HepG2 (cell line): ENCODE data around the gene ATRAID. TPM values are rescaled to one million over a fixed set of nuclear protein-coding genes. Genes with fewer than 3 reads are reported as not detected.

ENCODE experiments used
- ATM ChIP-seq: fragments of 450-650 bp; IDR thresholded peaks from 2 replicates; pipeline ENCODE4 v1.7.1; 2017; ENCODE audit warnings: mild to moderate bottlenecking, borderline replicate concordance
- ESRRA ChIP-seq: sonication (generic); formaldehyde crosslinking; IDR thresholded peaks from 2 replicates; pipeline ENCODE4 v1.5.1; 2020; ENCODE audit warnings: mild to moderate bottlenecking, low read depth, missing genetic modification reagents
- FOXO1 ChIP-seq: sonication (generic); formaldehyde crosslinking; IDR thresholded peaks from 2 replicates; pipeline ENCODE4 v1.4.0; 2020; ENCODE audit warnings: missing genetic modification reagents
- JUND ChIP-seq: sonication (generic); formaldehyde crosslinking; IDR thresholded peaks from 2 replicates; pipeline ENCODE4 v1.8.0; 2022; ENCODE audit warnings: mild to moderate bottlenecking, missing genetic modification reagents
- KLF9 ChIP-seq: IDR thresholded peaks from 2 replicates; pipeline ENCODE4 v1.6.1; 2016; ENCODE audit warnings: low read depth
- KMT2A ChIP-seq: sonication (generic); formaldehyde crosslinking; IDR thresholded peaks from 2 replicates; pipeline ENCODE4 v1.4.0; 2020; ENCODE audit warnings: missing genetic modification reagents
- MYNN ChIP-seq: sonication (generic); formaldehyde crosslinking; IDR thresholded peaks from 2 replicates; pipeline ENCODE4 v1.4.0; 2020; ENCODE audit warnings: mild to moderate bottlenecking, low read depth, missing genetic modification reagents
- TAF1 ChIP-seq: sonication (generic); formaldehyde crosslinking; IDR thresholded peaks from 2 replicates; pipeline ENCODE4 v1.4.0; 2020; ENCODE audit warnings: missing genetic modification reagents
- TCF12 ChIP-seq, 2 experiments: fragments of 450-650 bp in 1 of 2; sonication (generic) in 1 of 2; formaldehyde crosslinking in 1 of 2; IDR thresholded peaks; 2 replicates each; pipeline versions ENCODE4 v1.6.1 to v1.8.0; 2017 to 2022; ENCODE audit warnings: antibody characterized with exemption in 1 of 2, mild to moderate bottlenecking in 1 of 2, missing genetic modification reagents in 1 of 2, moderate library complexity in 1 of 2
- TMF1 ChIP-seq: sonication (generic); formaldehyde crosslinking; IDR thresholded peaks from 2 replicates; pipeline ENCODE4 v1.8.1; 2022; ENCODE audit warnings: low read depth, missing genetic modification reagents
- YEATS4 ChIP-seq: sonication (generic); formaldehyde crosslinking; IDR thresholded peaks from 2 replicates; pipeline ENCODE4 v1.4.0; 2020; ENCODE audit warnings: missing genetic modification reagents, borderline replicate concordance
- ZFP91 ChIP-seq: sonication (generic); formaldehyde crosslinking; IDR thresholded peaks from 2 replicates; pipeline ENCODE4 v1.9.0; 2022; ENCODE audit warnings: missing genetic modification reagents, mild to moderate bottlenecking, borderline replicate concordance
- ZNF609 ChIP-seq: sonication (generic); formaldehyde crosslinking; IDR thresholded peaks from 2 replicates; pipeline ENCODE4 v1.4.0; 2020; ENCODE audit warnings: mild to moderate bottlenecking, missing genetic modification reagents, borderline replicate concordance
- ZNF704 ChIP-seq: sonication (generic); formaldehyde crosslinking; IDR thresholded peaks from 2 replicates; pipeline ENCODE4 v1.8.1; 2023; ENCODE audit warnings: mild to moderate bottlenecking, inconsistent platforms, moderate library complexity, missing genetic modification reagents, borderline replicate concordance
- ZNF749 ChIP-seq: sonication (generic); formaldehyde crosslinking; IDR thresholded peaks from 2 replicates; pipeline ENCODE4 v1.8.0; 2022; ENCODE audit warnings: mild to moderate bottlenecking, missing genetic modification reagents, moderate library complexity, borderline replicate concordance
- ZNF770 ChIP-seq: sonication (generic); formaldehyde crosslinking; IDR thresholded peaks from 2 replicates; pipeline ENCODE4 v1.5.0; 2020; ENCODE audit warnings: mild to moderate bottlenecking, missing genetic modification reagents
- ZNF891 ChIP-seq: sonication (generic); formaldehyde crosslinking; IDR thresholded peaks from 2 replicates; pipeline ENCODE4 v1.5.0; 2020; ENCODE audit warnings: mild to moderate bottlenecking, missing genetic modification reagents
- polyA plus RNA-seq, 8 experiments: library from polyadenylated mRNA; depleted of rRNA in 3 of 8; stranded (reverse) in 7 of 8; unstranded in 1 of 8; fragments of >200 nt; fragmentation: Illumina TruSeq in 4 of 8; extraction: Trizol in 4 of 8; gene quantifications; 2 replicates each; pipeline versions ENCODE4 v1.2.1 to v1.2.3, GENCODE V29; 2011 to 2016; ENCODE audit warnings: low read depth in 4 of 8, missing spikeins in 1 of 8, mixed read lengths in 1 of 8; ENCODE audit not compliant: insufficient read depth in 1 of 8
- total RNA-seq, 5 experiments: library from RNA; depleted of rRNA; stranded (reverse); fragments of >200 nt; fragmentation: Illumina TruSeq; extraction: Trizol; gene quantifications; 2 replicates each; pipeline ENCODE4 v1.2.3, GENCODE V29; 2016; ENCODE audit warnings: low read depth in 1 of 5

The ATRAID gene
- total and polyA plus RNA-seq, 2 of the 13 experiments (the other 11 are each of a cell fraction or from before 2014, with no cell fraction given), result 207 to 382 TPM

GRCh38 chr2:27211943-27212625 lies at the start of gene ATRAID, which contains the start of gene SLC5A6 (continued):
- TF ChIP-seq KLF9 (peak; percentile 73; the same call in 1 of the 2 replicates), ZFP91 (CRISPR knock-in tag) (peak; percentile 92; the same call in 1 of the 2 replicates), ESRRA (CRISPR knock-in tag) (0 out of 2 replicates have a peak, but pooled peaks have one; percentile 44), FOXO1 (no peak; the same call in 1 of the 2 replicates), KMT2A (CRISPR knock-in tag) (peak; percentile 99), ZNF770 (CRISPR knock-in tag) (peak; percentile 73; the same call in 1 of the 2 replicates), TMF1 (CRISPR knock-in tag) (no peak), JUND (peak; percentile 71), ZNF749 (CRISPR knock-in tag) (peak; percentile 90), ZNF704 (CRISPR knock-in tag) (no peak), ZNF891 (peak; percentile 93), MYNN (CRISPR knock-in tag) (0 out of 2 replicates have a peak, but pooled peaks have one; percentile 35), ZNF609 (CRISPR knock-in tag) (no peak; the same call in none of the 2 replicates), TCF12 (IDR thresholded peaks at IDR 0.05) (no peak), TCF12 (CRISPR knock-in tag; IDR thresholded peaks at IDR 0.05) (no peak), ATM (no peak), YEATS4 (peak; percentile 94), TAF1 (CRISPR knock-in tag) (peak; percentile 99)
